Suprapubic skin (tissue), 4 donors: ENCODE results near the gene VPS39. TPM values are rescaled to one million over a fixed set of nuclear protein-coding genes. Genes with fewer than 3 reads are reported as not detected.

Experiments used
- DNase-seq, 2 donors: peaks; one replicate each; pipeline ENCODE4 v3.0.0-alpha.2; 2019; ENCODE audit warnings: low spot score in 2 of 2
- H3K27ac ChIP-seq: fragments of 200-600 bp; sonication (generic); one replicate; pipeline ENCODE4 v1.5.1; 2019
- H3K27me3 ChIP-seq: fragments of 200-600 bp; sonication (generic); one replicate; pipeline ENCODE4 v1.5.1; 2019
- H3K36me3 ChIP-seq: fragments of 200-600 bp; sonication (generic); one replicate; pipeline ENCODE4 v1.5.1; 2019
- H3K4me1 ChIP-seq: fragments of 200-600 bp; sonication (generic); one replicate; pipeline ENCODE4 v1.5.1; 2019
- H3K4me3 ChIP-seq: fragments of 200-600 bp; sonication (generic); one replicate; pipeline ENCODE4 v1.5.1; 2019; ENCODE audit warnings: mild to moderate bottlenecking
- H3K9me3 ChIP-seq: fragments of 200-600 bp; sonication (generic); one replicate; pipeline ENCODE4 v1.5.1; 2019
- CTCF ChIP-seq, 2 donors: fragments of 200-600 bp in 1 of 2; fragments of 450-650 bp in 1 of 2; sonication (generic) in 1 of 2; IDR thresholded peaks; one replicate each; pipeline ENCODE4 v1.5.1; 2016 to 2019; ENCODE audit warnings: antibody characterized with exemption in 2 of 2, mild to moderate bottlenecking in 1 of 2, moderate library complexity in 1 of 2
- EP300 ChIP-seq: sonication (generic); formaldehyde crosslinking; IDR thresholded peaks from one replicate; pipeline ENCODE4 v1.6.1; 2017; ENCODE audit warnings: antibody characterized with exemption
- POLR2A ChIP-seq, 2 donors: fragments of 450-650 bp; IDR thresholded peaks; one replicate each; pipeline ENCODE4 v1.6.1; 2017; ENCODE audit warnings: antibody characterized with exemption in 2 of 2, mild to moderate bottlenecking in 2 of 2, moderate library complexity in 2 of 2
- POLR2AphosphoS5 ChIP-seq, 3 donors: sonication (generic); formaldehyde crosslinking; IDR thresholded peaks; one replicate each; pipeline ENCODE4 v1.6.1; 2017; ENCODE audit warnings: antibody characterized with exemption in 3 of 3
- WGBS: methylation state at CpG from one replicate; pipeline ENCODE4 v1.1.5; 2018; 5-methylcytosine and 5-hydroxymethylcytosine counted together
- total RNA-seq, 4 donors: library from RNA; depleted of rRNA; stranded (reverse); fragments of >200 nt; gene quantifications; one replicate each; pipeline ENCODE4 v1.1.0, GENCODE V29; 2016

VPS39 gene
- total RNA-seq, 4 donors from 2014 or later, result 44.9 to 158 (median 74.4) TPM

DNA sequence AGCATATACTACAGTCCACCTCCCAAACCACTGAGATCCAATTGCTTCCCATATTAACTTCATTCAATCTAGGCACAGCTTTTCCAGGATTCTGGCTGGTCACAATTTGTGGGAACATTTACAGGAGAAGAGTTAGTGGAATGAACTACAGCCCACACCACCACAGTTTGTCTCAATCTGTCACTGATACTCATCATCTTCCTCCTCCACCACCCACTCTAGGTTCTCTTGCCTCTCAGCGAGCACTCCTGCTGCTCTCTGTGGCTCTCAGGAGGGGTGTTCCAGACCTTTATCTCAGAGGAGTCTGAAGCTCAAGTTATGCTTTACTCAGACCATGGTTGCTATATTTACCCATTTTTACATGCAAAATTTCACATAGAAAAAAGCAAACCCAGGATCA lies 87.8 kb downstream of the VPS39 start:
- Histone ChIP-seq H3K27ac (no peak overlapping the region), H3K36me3 (no peaks in the 10 kb centered on the region), H3K4me1 (peaks cover 12% of the 10 kb centered on the region), H3K4me3 (no peak overlapping the region), H3K27me3 (no peaks in the 10 kb centered on the region), H3K9me3 (no peaks in the 10 kb centered on the region)
- WGBS, result 84% methylated on average over 1 of the region's 1 CpG
- TF ChIP-seq POLR2AphosphoS5 (IDR thresholded peaks at IDR 0.05), result no peak
- no peak for TF ChIP-seq CTCF (IDR thresholded peaks at IDR 0.05)
- no peak for TF ChIP-seq POLR2A (IDR thresholded peaks at IDR 0.05)
- no peak for TF ChIP-seq EP300
- DNase-seq, result no peak

GRCh38 chr15:42119446-42119760 lies 88.7 kb downstream of the VPS39 start:
- Histone ChIP-seq H3K9me3 (no peaks in the 10 kb centered on the region), H3K27me3 (no peaks in the 10 kb centered on the region), H3K4me1 (peaks cover 12% of the 10 kb centered on the region), H3K36me3 (no peaks in the 10 kb centered on the region), H3K27ac (no peak overlapping the region), H3K4me3 (peak overlapping the region; percentile 25)
- WGBS, result 60% methylated on average over 5 of the region's 5 CpGs
- DNase-seq, result no peak
- no peak for TF ChIP-seq CTCF (IDR thresholded peaks at IDR 0.05)
- TF ChIP-seq POLR2A (IDR thresholded peaks at IDR 0.05), result no peak
- TF ChIP-seq POLR2AphosphoS5 (IDR thresholded peaks at IDR 0.05), result no peak
- no peak for TF ChIP-seq EP300

- Histone ChIP-seq H3K9me3 (no peaks in the 10 kb centered on the region), H3K27ac (no peak overlapping the region), H3K4me1 (peaks cover 12% of the 10 kb centered on the region), H3K4me3 (peak overlapping the region; percentile 25), H3K36me3 (no peaks in the 10 kb centered on the region), H3K27me3 (no peaks in the 10 kb centered on the region)
- no peak for TF ChIP-seq POLR2A (IDR thresholded peaks at IDR 0.05)
- TF ChIP-seq POLR2AphosphoS5 (IDR thresholded peaks at IDR 0.05), result no peak
- no peak for TF ChIP-seq CTCF (IDR thresholded peaks at IDR 0.05)
- no peak for TF ChIP-seq EP300
- no peak for DNase-seq
- WGBS, result 24% methylated on average over 10 of the region's 10 CpGs
Measured at GRCh38 chr15:42118650-42119445, 89.3 kb downstream of the VPS39 start.

DNA sequence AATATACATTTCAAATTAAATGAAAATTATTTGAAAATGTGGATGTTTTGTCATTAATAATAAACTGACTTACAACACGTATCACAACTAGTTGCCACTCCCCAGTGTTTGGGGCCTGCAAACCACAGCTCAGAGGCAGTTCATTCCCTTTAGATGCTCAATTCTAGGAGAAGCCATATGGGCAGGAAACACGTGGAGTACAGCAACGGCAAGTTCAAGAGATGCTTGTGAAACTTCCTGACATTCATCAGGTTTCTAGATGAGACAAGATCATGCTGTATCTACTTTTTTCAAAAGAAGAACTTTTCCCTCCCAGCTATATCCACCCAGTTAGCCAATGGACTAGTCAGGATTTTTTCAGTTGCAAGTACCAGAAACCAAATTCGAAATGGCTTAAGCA lies 96.2 kb downstream of the VPS39 start:
- Histone ChIP-seq H3K9me3 (no peaks in the 10 kb centered on the region), H3K36me3 (no peaks in the 10 kb centered on the region), H3K27ac (no peak overlapping the region), H3K27me3 (no peaks in the 10 kb centered on the region), H3K4me3 (no peak overlapping the region), H3K4me1 (peaks cover 5% of the 10 kb centered on the region)
- peak in 1 of 2 donors; percentile 29 for DNase-seq
- TF ChIP-seq POLR2A (IDR thresholded peaks at IDR 0.05) (no peak), EP300 (no peak), CTCF (IDR thresholded peaks at IDR 0.05) (no peak), POLR2AphosphoS5 (IDR thresholded peaks at IDR 0.05) (no peak)
- 47% methylated on average over 4 of the region's 4 CpGs for WGBS

GRCh38 chr15:42110367-42110766 lies 97.7 kb downstream of the VPS39 start:
- no peaks in the 10 kb centered on the region for H3K36me3 ChIP-seq
- peaks cover 12% of the 10 kb centered on the region for H3K4me1 ChIP-seq
- no peak for DNase-seq
- no peak overlapping the region for H3K27ac ChIP-seq
- H3K9me3 ChIP-seq, result no peaks in the 10 kb centered on the region
- H3K27me3 ChIP-seq, result no peaks in the 10 kb centered on the region
- no peak overlapping the region for H3K4me3 ChIP-seq
- WGBS, result 72% methylated on average over 3 of the region's 3 CpGs
- TF ChIP-seq EP300, result no peak
- TF ChIP-seq CTCF (IDR thresholded peaks at IDR 0.05), result no peak
- no peak for TF ChIP-seq POLR2A (IDR thresholded peaks at IDR 0.05)
- no peak for TF ChIP-seq POLR2AphosphoS5 (IDR thresholded peaks at IDR 0.05)
